Right ventricle myocardium inferior (tissue), 1 donor: ENCODE data around the gene YES1. TPM values are rescaled to one million over a fixed set of nuclear protein-coding genes. Genes with fewer than 3 reads are reported as not detected.

Experiments used
- ATAC-seq: fragments of 200-7000 bp; cut with Tn5 transposase; one replicate; pipeline ENCODE4 v1.9.1; 2020; ENCODE audit warnings: mild to moderate bottlenecking, moderate library complexity
- DNase-seq: peaks from one replicate; pipeline ENCODE4 v3.0.0; 2021; ENCODE audit errors: missing footprints
- intact Hi-C: fragments of 100-400 bp; cut with DNase I; formaldehyde crosslinking; loops from one replicate; pipeline ENCODE4 v1.11.0; 2022
- total RNA-seq: library from RNA; stranded (reverse); fragmentation: NEBNext Ultra II Directional; extraction: Animal tissue kit (Norgen Biotek cat#: 25700); gene quantifications from one replicate; pipeline ENCODE4 v1.2.1, GENCODE V29; 2021
- donor health status: DM: no; HTN: yes; CAD: no; lungs with severe emphysema.

The YES1 gene
- total RNA-seq, 1 donor from 2014 or later, result 23.5 TPM

GRCh38 chr18:678482-679182, 133.4 kb downstream of the YES1 start:
- DNase-seq, result no peak
- no peak for ATAC-seq
- intact Hi-C loops, result no loop called here

GRCh38 chr18:677951-678381, 134.1 kb downstream of the YES1 start:
- intact Hi-C loops, result no loop called here
- no peak for DNase-seq
- ATAC-seq, result no peak

GRCh38 chr18:677145-677544, 134.9 kb downstream of the YES1 start:
- DNase-seq (no peak), ATAC-seq (no peak)
- intact Hi-C loops, result no loop called here

- intact Hi-C loops, result no loop called here
- no peak for DNase-seq
These were observed 135.3 kb downstream of the YES1 start for GRCh38 chr18:676736-677135.

GRCh38 chr18:676069-676468, 136.0 kb downstream of the YES1 start:
- DNase-seq (no peak), ATAC-seq (peak; percentile 61)
- intact Hi-C loops, result no loop called here

More at GRCh38 chr18:676736-677135, 135.3 kb downstream of the YES1 start:
- no peak for ATAC-seq

- DNase-seq (no peak), ATAC-seq (no peak)
These were observed 136.7 kb downstream of the YES1 start for GRCh38 chr18:675307-675706.

GRCh38 chr18:673769-674168, 138.3 kb downstream of the YES1 start:
- intact Hi-C loops, result no loop called here
- DNase-seq (no peak), ATAC-seq (no peak)

More at GRCh38 chr18:675307-675706, 136.7 kb downstream of the YES1 start:
- intact Hi-C loops, result no loop called here

GRCh38 chr18:673317-673716, 138.7 kb downstream of the YES1 start:
- intact Hi-C loops, result no loop called here
- no peak for DNase-seq
- no peak for ATAC-seq

Other genes starting within 250 kb of the YES1 start
- gene CETN1, start 231.9 kb downstream of the YES1 start, total RNA-seq, result not detected
- 0.43 TPM for gene CLUL1, start 215.3 kb downstream of the YES1 start, total RNA-seq
- 6.0 TPM for gene TYMS, start 154.6 kb downstream of the YES1 start, total RNA-seq
- 25.3 TPM for gene ENOSF1, start 99.6 kb downstream of the YES1 start, total RNA-seq
- not detected for gene ADCYAP1, start 92.6 kb upstream of the YES1 start, total RNA-seq